Kidney (tissue), 14 donors: ENCODE results near the gene RPRD1B. TPM values are rescaled to one million over a fixed set of nuclear protein-coding genes. Genes with fewer than 3 reads are reported as not detected.

Experiments
- DNase-seq, 5 donors: peaks; one replicate each; pipeline ENCODE4 v3.0.0-alpha.2; 2013 to 2020
- FAIRE-seq: peaks from 2 replicates; lab custom pipeline; 2012; peaks lifted over from hg19 to GRCh38; lab: Jason Lieb, UNC
- H3K27ac ChIP-seq, 2 donors: one replicate each; pipeline ENCODE4 v1.7.0; 2013; ENCODE audit warnings: low read depth in 2 of 2, low read length in 2 of 2, inconsistent platforms in 1 of 2
- H3K27me3 ChIP-seq: one replicate; pipeline ENCODE4 v1.7.1; 2013; ENCODE audit warnings: low read length, inconsistent platforms; ENCODE audit not compliant: control insufficient read depth, insufficient read depth
- H3K36me3 ChIP-seq, 3 donors: one replicate each; pipeline versions ENCODE4 v1.7.0 to v1.7.1; 2013; ENCODE audit warnings: low read length in 3 of 3, control low read depth in 1 of 3, inconsistent platforms in 1 of 3; ENCODE audit not compliant: insufficient read depth in 3 of 3, control insufficient read depth in 2 of 3
- H3K4me1 ChIP-seq, 3 donors: one replicate each; pipeline versions ENCODE4 v1.7.0 to v1.7.1; 2013; ENCODE audit warnings: low read length in 3 of 3, inconsistent platforms in 1 of 3, low read depth in 1 of 3; ENCODE audit not compliant: control insufficient read depth in 2 of 3, insufficient read depth in 2 of 3
- H3K4me3 ChIP-seq, 3 donors: one replicate each; pipeline versions ENCODE4 v1.7.0 to v1.8.1; 2013; ENCODE audit warnings: low read length in 3 of 3, control low read depth in 1 of 3, inconsistent platforms in 1 of 3
- H3K9ac ChIP-seq, 3 donors: one replicate each; pipeline versions ENCODE4 v1.7.0 to v1.7.1; 2013; ENCODE audit warnings: low read length in 3 of 3, control low read depth in 1 of 3, inconsistent platforms in 1 of 3
- H3K9me3 ChIP-seq, 3 donors: one replicate each; pipeline versions ENCODE4 v1.7.0 to v1.7.1; 2013; ENCODE audit warnings: low read length in 3 of 3, control low read depth in 1 of 3, inconsistent platforms in 1 of 3; ENCODE audit not compliant: control insufficient read depth in 2 of 3, insufficient read depth in 1 of 3
- CTCF ChIP-seq: IDR thresholded peaks from 3 replicates; pipeline ENCODE4 v1.5.1; 2012; ENCODE audit warnings: mild to moderate bottlenecking, moderate library complexity, borderline replicate concordance; ENCODE audit not compliant: insufficient read depth; ENCODE audit errors: extremely low read depth
- intact Hi-C: fragments of 100-400 bp; cut with DNase I; formaldehyde crosslinking; loops from one replicate; pipeline ENCODE4 v1.11.1; 2022
- polyA plus RNA-seq: library from polyadenylated mRNA; stranded (reverse); fragments of 350-450 nt; fragmentation: Illumina TruSeq; extraction: RNeasy Lipid Tissue Mini Kit (QIAGEN cat#74804); gene quantifications from one replicate; pipeline ENCODE4 v1.2.3, GENCODE V29; 2014; ENCODE audit warnings: low read depth, low replicate concordance; ENCODE audit not compliant: insufficient read depth
- total RNA-seq: library from RNA; stranded (reverse); fragmentation: NEBNext Ultra II Directional; extraction: Animal tissue kit (Norgen Biotek cat#: 25700); gene quantifications from one replicate; pipeline ENCODE4 v1.2.1, GENCODE V29; 2021
- donor health status: control.
- donor health status: control.
- donor health status: control.
- donor health status: control.
- donor health status: control.
- donor health status: DM: yes; HTN: yes; CAD: no.
- donor health status: Normal renal cell carcinoma (clear cell type).

The RPRD1B gene
- total and polyA plus RNA-seq, 2 donors from 2014 or later = 13.4 to 34.4 TPM

GRCh38 chr20:37999526-38000263 lies 33.9 kb upstream of the RPRD1B start:
- Histone ChIP-seq H3K27ac (no peak overlapping the region), H3K9me3 (no peaks in the 10 kb centered on the region), H3K27me3 (no peaks in the 10 kb centered on the region), H3K36me3 (peaks cover 6 to 64% (median 37%) of the 10 kb centered on the region in 3 donors), H3K9ac (no peak overlapping the region), H3K4me3 (no peak overlapping the region), H3K4me1 (no peaks in the 10 kb centered on the region)
- no peak for TF ChIP-seq CTCF
- DNase-seq (no peak), FAIRE-seq (no peak)
- intact Hi-C loops = no loop called here

DNA sequence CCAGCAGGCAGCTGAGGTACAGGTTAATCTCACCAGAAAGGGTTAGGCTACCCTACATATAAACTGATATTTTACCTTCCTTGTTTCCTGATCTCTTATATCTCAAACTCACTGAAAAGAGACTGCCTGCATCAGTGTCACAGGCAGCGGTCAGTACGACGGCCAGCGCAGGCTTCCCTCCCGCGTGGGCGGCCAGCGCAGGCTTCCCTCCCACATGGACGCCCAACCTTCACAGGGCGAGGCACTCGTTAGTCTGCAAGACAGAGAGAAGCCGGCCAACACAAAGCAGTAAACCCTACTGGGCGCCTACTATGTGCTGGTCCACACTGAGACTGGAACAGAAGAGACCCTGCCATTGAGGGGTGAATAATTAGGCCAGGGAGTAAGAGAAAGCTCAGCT lies 33.3 kb upstream of the RPRD1B start:
- no peak overlapping the region for H3K27ac ChIP-seq
- no peak for TF ChIP-seq CTCF
- no peak overlapping the region for H3K9ac ChIP-seq
- no peak for DNase-seq
- H3K9me3 ChIP-seq = no peaks in the 10 kb centered on the region
- no peak overlapping the region for H3K4me3 ChIP-seq
- intact Hi-C loops = no loop called here
- H3K4me1 ChIP-seq = no peaks in the 10 kb centered on the region
- no peak for FAIRE-seq
- no peaks in the 10 kb centered on the region for H3K27me3 ChIP-seq
- peaks cover 6 to 62% (median 35%) of the 10 kb centered on the region in 3 donors for H3K36me3 ChIP-seq

GRCh38 chr20:38001173-38001875 lies 32.2 kb upstream of the RPRD1B start:
- no peaks in the 10 kb centered on the region for H3K4me1 ChIP-seq
- FAIRE-seq = no peak
- H3K36me3 ChIP-seq = peaks cover 4 to 58% (median 29%) of the 10 kb centered on the region in 3 donors
- H3K27ac ChIP-seq = no peak overlapping the region
- H3K4me3 ChIP-seq = no peak overlapping the region
- no peaks in the 10 kb centered on the region for H3K9me3 ChIP-seq
- no peak overlapping the region for H3K9ac ChIP-seq
- no peak for TF ChIP-seq CTCF
- H3K27me3 ChIP-seq = no peaks in the 10 kb centered on the region
- intact Hi-C loops = no loop called here
- no peak for DNase-seq
